Keratinocyte (primary cell): ENCODE measurements around the gene TMEM40.

Experiments used
- EZH2 ChIP-seq: IDR thresholded peaks from one replicate; pipeline ENCODE4 v1.6.1; 2012; ENCODE audit warnings: inconsistent platforms, mild to moderate bottlenecking, low read length, moderate library complexity
- TF ChIP-seq, protein P1 (sequence below), 3 experiments: IDR thresholded peaks in 1 of 3; conservative IDR thresholded peaks in 1 of 3; optimal IDR thresholded peaks in 1 of 3; 2 replicates in 2 of 3; 3 replicates in 1 of 3; pipeline versions ENCODE3 to v1.5.1; 2011; ENCODE audit warnings: low read length in 3 of 3, mild to moderate bottlenecking in 3 of 3, moderate library complexity in 2 of 3, control low read depth in 1 of 3, inconsistent platforms in 1 of 3; ENCODE audit not compliant: insufficient read depth in 2 of 3; ENCODE audit errors: extremely low read depth in 1 of 3

DNA sequence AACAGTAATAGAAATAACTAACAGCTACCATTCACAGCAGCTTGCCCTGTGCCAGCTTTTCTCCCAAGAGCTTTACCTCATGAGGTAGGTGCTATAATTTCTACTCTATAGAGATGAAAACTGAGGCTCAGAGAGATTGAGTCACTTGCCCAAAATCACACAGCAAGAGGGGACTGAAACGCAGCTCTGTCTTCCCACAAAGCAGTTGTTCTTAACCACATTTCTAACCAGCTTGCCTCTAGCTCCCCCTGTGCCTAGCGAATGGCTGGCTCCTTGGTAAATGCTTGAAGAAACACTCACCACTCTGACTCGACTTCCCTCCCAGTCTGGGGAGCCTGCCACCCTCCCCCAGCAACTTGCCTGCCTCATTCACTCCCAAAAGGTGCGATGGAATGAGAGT, 15.6 kb upstream of the TMEM40 start:
- TF ChIP-seq, protein P1, sequence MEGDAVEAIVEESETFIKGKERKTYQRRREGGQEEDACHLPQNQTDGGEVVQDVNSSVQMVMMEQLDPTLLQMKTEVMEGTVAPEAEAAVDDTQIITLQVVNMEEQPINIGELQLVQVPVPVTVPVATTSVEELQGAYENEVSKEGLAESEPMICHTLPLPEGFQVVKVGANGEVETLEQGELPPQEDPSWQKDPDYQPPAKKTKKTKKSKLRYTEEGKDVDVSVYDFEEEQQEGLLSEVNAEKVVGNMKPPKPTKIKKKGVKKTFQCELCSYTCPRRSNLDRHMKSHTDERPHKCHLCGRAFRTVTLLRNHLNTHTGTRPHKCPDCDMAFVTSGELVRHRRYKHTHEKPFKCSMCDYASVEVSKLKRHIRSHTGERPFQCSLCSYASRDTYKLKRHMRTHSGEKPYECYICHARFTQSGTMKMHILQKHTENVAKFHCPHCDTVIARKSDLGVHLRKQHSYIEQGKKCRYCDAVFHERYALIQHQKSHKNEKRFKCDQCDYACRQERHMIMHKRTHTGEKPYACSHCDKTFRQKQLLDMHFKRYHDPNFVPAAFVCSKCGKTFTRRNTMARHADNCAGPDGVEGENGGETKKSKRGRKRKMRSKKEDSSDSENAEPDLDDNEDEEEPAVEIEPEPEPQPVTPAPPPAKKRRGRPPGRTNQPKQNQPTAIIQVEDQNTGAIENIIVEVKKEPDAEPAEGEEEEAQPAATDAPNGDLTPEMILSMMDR (optimal IDR thresholded peaks at IDR 0.05 in 1 of 3, IDR thresholded peaks at IDR 0.05 in 1 of 3, conservative IDR thresholded peaks at IDR 0.05 in 1 of 3; ENCODE audit: extremely low read depth in 1 of 3, insufficient read depth in 2 of 3, low read length in 3 of 3) = peak in 1 of 3 experiments; percentile 19
- TF ChIP-seq EZH2 = no peak
